HG03469 (cell line): Measurements from ENCODE around the gene ROR2.

ENCODE experiments used
- ATAC-seq: cut with Tn5 transposase; IDR thresholded peaks from one replicate; pipeline ENCODE4 v1.9.1; 2021; ENCODE audit warnings: mild to moderate bottlenecking, moderate library complexity, moderate number of reproducible peaks; ENCODE audit not compliant: unreplicated experiment

The ROR2 gene

GRCh38 chr9:91757782-91758181 is 192.2 kb downstream of the ROR2 start:
- ATAC-seq, result no peak

DNA sequence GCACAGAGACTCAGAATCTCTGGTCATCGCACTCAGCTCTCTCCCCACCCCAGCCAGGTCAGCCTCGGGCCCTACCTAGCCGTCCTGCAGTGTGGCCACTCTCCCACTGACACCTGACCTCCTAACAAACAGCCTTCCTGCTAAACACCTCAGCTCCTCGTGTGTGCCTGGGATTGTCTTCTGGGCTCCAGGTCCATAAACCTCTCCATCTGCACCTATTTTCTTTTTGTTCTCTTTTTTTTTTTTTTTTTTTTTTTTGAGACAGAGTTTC is 193.6 kb downstream of the ROR2 start:
- ATAC-seq, result no peak

DNA sequence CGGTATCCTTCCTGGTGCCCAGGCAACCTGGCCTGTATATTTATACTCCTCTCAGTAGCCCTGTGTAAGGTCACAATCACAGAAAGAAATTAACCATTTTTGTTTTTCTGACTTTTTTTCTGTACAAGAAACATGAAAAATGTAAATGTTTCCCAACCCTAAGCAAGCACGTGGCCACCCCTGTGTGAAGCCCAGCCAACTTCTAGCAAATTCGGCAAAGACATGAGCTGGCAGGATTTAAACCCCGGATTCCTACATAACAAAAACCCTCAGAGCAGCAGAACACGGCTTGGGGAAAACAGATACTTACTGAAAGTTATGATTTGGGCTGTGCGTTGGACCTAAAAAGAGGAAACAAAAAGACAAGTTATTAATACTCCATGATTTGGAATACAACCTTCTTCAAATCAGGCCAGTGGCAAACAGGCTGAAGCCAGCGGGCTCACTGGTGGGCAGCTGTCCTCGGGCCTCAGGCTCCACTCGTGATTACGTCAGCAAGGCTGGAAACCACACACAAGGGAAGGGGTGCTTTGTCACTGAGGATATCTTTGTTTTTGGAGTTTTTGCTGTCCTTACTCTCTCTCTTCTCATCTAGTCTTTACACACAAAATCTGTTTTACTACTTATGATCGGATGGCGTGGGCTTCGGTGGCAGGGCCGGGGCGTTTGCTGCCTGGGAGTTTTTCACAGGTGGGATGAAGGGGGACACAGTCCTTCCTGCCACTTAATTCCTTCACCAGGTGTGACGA is 194.1 kb downstream of the ROR2 start:
- no peak for ATAC-seq

DNA sequence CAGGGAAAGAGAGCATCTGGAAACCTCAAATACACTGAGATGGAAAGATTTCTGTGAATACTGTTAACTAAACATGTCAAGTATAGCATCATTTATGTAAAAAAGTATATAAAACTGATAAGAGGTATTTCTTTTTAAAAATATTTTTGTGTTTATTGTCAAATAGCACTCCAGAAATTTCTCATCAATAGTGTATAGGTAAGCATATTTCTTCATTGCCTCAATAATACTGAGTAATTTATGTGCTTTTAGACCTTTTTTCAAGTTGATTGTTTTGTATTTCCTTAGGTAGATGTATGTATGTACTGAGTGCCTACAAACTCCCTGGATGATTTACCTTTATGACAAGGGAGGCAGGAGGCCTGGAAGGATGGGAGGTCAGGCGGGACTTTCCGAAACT is 196.3 kb downstream of the ROR2 start:
- ATAC-seq, result no peak

GRCh38 chr9:91751922-91752321 is 198.1 kb downstream of the ROR2 start:
- no peak for ATAC-seq

- ATAC-seq, result no peak
Measured at GRCh38 chr9:91750343-91750742, 199.7 kb downstream of the ROR2 start.

DNA sequence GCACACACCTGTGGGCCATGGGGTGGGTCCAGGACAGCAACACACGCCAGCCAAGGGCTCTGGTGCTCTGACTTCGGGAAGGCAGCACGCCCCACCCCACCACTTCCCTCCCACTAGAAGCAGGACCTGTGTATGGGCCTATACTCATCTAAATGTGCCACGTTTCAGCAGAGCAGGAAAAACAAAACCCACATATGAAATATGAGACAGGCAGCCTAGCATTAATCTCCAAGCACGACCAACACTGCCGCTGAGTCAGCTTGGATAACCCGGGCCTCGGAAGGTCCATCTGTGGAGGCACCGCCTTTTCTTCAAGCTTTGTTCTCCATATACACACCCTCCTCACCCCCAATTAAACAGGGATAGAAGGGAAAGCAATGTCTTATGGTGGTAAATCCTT is 203.1 kb downstream of the ROR2 start:
- no peak for ATAC-seq

GRCh38 chr9:91746357-91746756 is 203.7 kb downstream of the ROR2 start:
- no peak for ATAC-seq

- ATAC-seq, result no peak
Measured at GRCh38 chr9:91744114-91744513, 205.9 kb downstream of the ROR2 start.

GRCh38 chr9:91741522-91741921 is 208.5 kb downstream of the ROR2 start:
- ATAC-seq, result no peak

GRCh38 chr9:91740701-91741100 is 209.3 kb downstream of the ROR2 start:
- ATAC-seq, result no peak

GRCh38 chr9:91736898-91737601 is 213.0 kb downstream of the ROR2 start:
- ATAC-seq, result no peak

GRCh38 chr9:91736311-91736710 is 213.7 kb downstream of the ROR2 start:
- no peak for ATAC-seq

GRCh38 chr9:91735049-91735448 is 215.0 kb downstream of the ROR2 start:
- ATAC-seq, result no peak

GRCh38 chr9:91734371-91734981 is 215.6 kb downstream of the ROR2 start:
- ATAC-seq, result no peak

DNA sequence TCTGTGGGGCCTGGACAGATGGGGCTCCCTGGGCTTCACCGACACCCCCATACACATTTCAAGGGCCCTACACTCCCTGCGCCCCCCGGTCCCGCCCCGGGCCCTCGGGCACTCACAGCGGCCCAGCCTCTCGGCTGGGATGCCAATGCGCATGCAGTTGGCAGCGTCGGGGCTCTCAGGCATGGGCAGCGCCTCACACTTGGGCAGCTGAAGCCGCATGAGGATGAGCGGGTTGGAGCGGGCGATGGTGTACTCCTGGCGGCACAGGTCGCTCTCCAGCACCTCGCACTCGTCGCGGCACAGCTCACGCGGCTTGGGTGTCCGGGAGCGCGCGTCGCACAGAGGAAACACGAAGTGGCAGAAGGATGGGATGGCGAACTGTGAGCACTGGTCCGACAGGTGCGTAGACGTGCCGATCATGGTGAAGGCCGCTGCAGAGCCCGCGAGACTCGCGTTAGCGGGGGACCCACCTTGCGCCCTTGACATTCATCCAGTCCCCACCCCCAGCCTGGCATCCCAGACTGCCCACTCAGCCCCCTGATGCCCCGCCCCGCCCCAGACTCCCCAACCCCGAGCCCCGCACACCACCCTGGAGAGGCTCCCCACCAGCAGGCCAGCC is 216.9 kb downstream of the ROR2 start:
- no peak for ATAC-seq

DNA sequence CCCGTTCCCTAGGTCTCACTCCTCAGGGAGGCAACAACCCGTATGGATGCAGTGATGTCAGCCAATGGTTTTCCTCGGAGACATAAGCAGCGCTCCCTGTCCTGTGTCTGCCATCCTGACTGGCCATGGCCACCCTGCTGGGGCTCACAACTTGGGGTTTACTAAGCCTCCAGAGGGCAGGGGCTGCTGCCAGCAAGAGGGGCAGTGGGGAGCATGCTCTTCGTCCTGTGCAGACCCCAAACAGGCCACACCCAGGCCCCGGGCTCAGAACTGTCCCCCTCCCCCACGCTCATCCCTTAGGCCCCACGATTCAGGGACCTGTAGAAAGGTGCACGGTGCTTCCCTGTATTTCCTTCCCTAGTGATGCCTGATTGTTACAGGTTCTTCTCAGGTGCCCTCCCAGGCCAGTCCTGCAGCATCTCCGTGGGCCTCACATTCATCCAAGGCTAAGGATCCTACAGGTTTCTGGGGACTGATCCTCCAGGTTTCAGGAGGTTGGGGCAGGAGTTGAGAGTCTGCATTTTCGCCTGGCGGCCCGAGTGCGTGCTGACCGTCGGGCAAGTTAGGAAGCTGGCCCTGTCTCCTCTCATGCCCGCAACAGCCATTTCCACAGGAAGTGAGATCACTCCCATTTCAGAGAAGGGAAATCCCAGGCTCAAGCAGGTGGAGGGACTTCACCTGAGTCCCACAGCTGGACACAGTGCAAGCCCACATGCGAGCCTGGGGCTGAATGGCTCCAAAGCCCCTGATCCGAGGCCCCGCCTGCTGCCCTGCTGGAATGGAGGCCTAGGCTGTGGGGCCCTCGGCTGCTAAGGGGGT is 217.6 kb downstream of the ROR2 start:
- ATAC-seq, result no peak

GRCh38 chr9:91730806-91731205 is 219.2 kb downstream of the ROR2 start:
- ATAC-seq, result no peak

DNA sequence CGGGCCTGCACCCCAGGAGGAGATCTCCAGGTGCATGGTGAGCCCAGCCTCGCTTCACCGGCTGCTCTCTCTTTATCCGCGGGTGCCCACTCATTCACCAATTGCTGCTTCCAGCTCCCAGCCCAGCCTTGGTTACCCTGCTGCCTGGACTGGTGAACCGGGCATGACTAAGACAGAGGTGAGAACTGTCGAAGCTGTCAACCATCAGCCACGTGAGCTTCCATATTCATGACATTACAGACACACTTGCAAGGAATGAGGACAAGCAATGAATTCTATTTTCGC is 220.5 kb downstream of the ROR2 start:
- no peak for ATAC-seq

GRCh38 chr9:91727972-91728371 is 222.1 kb downstream of the ROR2 start:
- no peak for ATAC-seq

- ATAC-seq, result no peak
Measured at GRCh38 chr9:91727316-91727861, 222.6 kb downstream of the ROR2 start.
